GM19324 (cell line): ENCODE results near the gene S1PR3.
"Not testable (repeated sequence)": the region's sequence is repeated elsewhere in the genome, so short reads cannot be mapped to it uniquely, and the experiment has no call there.

Experiments used
- ATAC-seq: cut with Tn5 transposase; IDR thresholded peaks from one replicate; pipeline ENCODE4 v1.9.1; 2021; ENCODE audit warnings: mild to moderate bottlenecking, moderate library complexity; ENCODE audit not compliant: unreplicated experiment, low FRiP score

Gene S1PR3

DNA sequence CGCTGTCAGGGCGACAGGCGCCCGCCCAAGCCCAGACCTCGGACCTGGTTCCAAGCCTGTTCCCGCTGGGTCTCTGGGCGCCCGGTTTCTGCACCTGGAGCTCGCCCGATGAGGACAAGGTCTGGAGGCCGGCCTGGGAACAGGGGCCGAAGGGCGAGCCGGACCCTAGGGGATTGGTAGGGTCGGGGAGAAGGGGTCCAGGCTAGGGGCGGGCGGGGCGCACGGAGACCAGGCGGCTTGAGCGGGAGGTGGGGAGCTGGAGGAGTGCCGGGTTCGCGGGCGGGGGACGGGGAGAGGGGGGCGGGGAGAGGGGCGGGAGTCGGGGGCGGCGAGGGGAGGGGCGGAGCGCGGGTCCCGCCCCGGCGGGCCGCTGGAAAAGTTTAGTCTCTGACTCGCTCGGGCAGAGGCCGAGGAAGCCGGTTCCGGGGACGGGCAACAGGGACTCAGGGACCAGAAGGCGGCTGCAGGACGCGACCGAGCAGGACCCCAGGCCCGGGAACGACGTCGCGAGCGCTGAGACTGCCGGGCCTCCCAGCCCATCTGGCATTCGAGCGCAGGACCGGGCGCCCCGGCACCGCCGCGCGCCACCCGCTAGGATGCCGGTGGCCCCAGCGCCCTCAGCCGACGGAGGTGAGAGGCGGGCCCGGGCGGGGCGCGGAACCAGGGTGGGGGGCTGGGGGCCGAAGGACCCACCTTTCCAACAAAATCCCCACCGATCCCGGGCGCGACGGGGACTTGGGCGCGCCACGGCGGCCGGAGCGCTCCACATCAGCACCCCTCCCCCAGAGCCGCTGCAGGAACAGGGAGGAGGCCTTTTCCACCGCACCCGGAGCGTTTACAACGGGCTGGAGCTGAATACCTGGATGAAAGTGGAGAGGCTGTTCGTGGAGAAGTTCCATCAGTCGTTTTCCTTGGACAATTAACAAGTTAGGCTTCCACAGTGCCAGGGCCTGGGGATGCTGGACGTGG lies at the start of gene S1PR3:
TSS of gene S1PR3 (plus strand) at position 403 of the 969 bp plus-strand sequence. CDS start 9,733 bp downstream, outside the sequence.
- ATAC-seq: no peak

DNA sequence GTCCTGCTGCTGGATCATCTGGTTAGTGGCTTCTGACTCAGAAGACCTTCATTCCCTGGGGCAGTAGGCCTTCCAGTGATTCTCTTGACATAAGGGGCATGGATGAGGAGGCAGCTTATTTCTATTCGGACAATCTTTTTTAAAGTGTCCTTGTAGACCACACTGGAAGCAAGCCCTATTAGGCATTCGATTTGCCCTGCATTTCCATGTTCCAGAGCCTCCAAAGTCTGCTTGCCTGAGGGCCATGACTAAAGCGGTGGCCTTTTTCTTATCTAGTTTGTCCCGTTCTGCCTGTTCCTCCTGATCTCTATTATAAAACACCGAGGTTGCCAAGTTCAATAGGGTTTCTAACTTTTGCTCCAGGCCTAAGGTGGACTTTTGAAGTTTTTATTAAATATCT lies 49.7 kb upstream of the S1PR3 start:
- not testable (repeated sequence) for ATAC-seq

DNA sequence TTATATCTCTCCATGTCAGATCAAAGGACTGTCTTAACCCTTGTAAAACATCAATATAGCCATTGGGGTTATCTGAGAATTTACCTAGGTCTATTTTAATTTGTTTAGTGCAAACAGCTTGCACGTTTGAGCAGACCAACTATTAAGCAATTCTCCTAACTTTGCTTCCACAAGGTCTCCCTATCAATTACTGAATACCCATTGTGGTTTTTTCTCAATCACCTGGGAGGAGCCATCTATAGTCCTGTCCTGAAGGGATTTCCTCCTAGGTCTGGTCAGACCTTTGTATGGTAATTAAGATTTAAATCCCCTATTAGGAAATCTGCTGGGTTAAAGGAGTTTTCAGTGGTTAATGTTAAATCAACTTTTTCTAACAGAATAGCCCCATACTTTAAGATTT lies 48.9 kb upstream of the S1PR3 start:
- ATAC-seq: no peak

DNA sequence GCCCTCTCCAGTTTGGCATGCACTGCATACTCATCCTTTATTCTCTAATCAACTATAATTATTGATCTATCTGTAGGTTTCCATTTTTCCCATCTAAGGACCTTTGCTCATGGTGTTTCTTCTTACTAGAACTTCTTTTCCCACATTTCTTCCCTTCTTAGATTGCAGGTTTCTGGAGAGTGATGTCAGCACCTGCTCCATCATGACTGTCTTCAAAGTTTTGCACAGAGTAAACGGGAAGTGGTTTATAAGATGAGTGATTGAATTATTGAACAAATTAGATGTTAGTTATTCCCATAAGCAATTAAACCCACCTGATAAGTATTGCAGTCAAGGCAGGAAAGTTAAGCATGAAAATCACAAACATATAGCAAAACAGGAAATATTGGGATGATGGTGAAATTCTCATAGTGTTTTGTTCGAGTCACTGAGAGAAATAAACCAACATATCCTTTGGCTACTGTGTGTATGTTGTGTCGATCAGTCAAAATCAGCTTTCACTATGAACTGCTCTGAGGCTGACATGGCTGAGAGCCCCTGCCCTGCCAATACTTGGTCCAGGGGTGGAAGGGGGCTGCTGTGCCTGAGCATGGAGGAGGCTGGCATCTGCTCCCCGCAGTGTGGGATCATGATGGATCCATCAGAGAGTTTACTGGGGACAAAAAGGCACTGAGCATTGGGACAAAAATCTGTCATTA lies 45.5 kb upstream of the S1PR3 start:
- no peak for ATAC-seq

DNA sequence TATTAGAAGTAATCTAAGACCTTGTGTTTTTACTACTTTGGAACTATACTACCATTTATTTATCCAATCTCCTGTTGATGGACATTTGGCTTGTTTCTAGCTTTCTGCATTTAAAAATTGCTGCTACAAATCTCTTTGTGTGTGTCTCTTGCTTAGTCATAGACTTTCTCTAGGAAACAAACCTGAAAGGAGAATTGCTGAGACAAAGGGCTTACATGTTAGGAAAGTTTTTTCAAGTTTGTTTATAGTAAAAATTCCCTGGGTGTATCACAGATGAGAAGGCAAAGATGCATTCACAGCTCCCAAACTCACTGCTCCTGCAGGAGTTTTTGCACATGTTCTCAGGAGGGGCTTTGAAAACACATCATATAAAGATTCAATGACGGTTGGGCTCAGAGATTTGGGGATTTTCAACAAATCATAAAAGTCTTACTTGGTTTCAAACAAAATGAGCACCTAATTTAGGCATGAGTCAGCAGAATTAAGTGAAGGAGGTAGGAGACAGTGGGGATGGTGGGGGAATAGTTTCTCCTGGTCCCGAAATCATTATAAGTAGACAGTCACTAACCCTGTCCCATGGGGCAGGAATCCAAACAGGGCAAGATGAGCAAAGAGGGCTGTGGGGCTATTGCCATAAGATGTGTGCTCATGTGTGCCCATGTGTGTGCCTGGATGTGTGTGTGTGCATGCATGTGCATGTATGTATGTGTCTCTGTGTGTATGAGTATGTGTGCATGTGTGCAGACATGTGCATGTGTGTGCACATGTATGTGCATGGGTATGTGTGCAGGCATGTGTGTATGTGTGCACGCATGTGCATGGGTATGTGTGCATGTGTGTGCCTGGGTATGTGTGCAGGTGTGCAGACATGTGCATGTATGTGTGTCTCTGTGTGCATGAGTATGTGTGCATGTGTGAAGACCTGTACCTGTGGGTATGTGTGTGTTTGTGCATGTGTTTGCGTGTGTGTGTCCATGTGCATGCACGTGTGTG lies 43.4 kb upstream of the S1PR3 start:
- no peak for ATAC-seq

DNA sequence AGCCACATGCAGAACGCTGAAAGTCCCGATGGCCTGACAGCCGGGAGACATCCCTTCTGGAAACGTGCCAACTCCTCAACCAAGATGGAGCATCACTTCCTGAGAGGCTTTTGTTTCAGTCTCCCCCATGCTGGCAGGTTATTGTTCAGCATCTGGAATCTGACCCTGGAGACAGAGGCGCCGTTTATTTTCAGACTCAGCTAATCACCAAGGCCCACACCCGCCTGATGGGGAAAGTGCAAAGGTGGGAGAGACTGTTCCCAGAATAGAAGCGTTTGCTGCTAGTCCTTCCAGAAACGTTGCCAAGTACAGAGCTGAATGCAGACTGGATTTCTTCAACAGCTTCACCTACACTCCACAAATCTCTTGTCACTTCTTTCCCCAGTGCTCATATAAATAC lies 41.8 kb upstream of the S1PR3 start:
- ATAC-seq: no peak

DNA sequence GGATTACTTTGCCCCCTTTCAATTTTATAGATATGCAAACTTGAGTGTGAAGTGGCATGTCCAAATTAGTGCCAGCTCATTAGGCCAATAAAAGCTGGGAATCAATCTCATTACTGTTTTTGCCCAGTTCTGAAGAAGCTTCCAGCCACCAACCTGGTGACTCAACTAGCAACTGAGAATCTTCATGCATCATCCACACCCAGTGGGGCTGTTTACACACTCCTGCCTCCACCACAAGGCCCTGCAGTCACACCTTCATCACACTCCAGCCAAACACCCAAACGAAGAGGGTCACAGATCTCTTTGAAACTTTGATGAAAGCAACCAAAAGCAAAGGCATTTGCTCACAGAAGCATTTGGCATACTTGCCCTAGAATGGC lies 41.3 kb upstream of the S1PR3 start:
- no peak for ATAC-seq

DNA sequence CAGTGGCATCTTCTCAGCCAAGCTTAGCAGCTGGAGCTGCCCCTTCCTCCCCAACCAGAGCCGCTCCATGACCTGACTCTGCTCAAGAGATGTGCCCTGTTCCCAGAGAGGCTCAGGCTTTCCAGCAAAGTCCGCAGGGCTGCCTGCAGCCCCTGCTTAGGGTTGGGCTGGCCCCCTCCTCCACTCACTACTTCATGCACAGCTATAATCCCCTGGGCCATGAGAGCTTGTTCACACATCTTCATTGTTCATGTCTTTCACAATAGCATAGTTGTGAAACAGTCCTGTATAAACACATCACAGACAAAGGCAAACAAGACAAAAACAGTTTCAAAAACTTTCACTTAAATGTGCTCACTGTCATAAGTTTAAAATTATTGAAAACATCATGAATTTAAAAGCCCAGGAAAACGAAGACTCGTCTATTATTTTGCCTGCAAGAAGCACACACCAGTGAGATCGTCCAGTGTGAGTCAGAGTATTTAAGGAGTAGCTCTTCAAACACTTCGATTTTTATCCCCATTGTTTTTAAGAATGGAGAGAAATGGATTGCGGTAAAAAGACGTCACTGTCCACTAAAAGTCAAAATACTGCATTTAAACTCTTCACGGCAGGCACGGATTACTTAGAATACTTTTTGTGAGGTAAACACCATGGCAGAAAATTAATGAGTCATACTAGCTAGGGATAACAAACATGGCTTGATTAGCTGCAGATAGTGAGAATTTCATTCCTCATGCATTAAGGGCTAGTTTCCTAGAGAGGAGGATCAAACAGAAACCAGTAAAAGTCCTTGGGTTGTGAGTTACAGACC lies 40.7 kb upstream of the S1PR3 start:
- ATAC-seq: no peak

DNA sequence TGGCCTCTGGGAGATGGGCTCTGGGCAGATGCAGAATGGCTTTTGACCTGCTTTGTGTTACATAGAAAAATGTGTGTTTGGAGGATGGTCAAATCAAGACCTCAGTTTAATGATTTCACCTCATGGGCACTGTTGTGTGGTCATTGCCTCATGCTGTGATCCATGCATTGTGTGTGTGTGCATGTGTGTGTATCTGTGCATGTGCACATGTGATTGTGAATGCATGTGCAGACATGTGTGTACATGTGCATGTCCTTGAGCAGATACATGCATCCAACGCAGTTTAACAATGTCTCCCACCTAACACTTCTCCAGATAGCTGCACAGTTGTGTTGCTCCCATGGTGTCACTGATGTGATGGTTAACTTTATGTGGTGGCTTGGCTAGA lies 40.1 kb upstream of the S1PR3 start:
- no peak for ATAC-seq

DNA sequence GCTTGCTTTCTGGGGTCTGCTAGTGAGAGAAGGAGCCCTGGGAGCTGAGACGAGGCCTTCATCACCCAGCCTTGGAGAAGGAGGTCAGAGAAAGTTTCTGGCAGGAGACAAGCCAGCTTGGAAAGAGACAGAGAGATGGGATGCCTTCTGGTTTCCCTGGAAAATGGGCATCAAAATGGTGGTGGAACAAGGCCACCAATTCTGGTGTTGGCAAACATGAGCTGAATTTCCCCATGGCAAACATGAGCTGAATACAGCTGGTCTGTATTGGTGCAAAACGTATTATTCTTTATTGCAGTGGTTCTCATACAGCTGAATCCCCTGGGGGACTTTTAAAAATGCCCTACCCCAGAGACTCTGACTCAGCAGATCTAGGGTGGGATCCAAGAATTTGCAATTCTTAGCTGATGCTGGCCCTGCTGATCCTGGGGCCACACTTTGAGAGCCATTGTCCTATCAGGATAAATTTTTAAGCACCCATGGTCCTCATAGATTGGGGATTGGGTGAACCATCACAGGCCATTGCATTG lies 39.1 kb upstream of the S1PR3 start:
- ATAC-seq: no peak

DNA sequence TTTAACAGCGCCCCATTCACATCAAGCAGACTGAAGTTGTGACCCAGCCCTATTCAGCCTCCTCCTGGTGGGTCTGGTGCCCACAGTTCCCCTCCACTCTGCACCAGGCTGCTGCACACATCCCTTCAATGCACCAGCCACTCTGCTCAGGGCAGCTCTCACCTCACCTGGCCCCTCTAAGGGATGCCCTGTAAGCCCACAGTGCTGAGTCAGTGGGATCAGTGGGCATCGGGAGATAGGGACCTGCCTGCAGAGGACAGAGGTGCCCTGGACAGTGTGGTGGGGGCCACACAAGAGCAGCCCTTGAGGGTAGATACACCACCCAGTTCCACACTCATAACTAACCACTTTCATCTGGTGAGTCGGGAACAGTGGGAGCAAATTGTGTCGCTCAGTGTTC lies 38.3 kb upstream of the S1PR3 start:
- no peak for ATAC-seq

DNA sequence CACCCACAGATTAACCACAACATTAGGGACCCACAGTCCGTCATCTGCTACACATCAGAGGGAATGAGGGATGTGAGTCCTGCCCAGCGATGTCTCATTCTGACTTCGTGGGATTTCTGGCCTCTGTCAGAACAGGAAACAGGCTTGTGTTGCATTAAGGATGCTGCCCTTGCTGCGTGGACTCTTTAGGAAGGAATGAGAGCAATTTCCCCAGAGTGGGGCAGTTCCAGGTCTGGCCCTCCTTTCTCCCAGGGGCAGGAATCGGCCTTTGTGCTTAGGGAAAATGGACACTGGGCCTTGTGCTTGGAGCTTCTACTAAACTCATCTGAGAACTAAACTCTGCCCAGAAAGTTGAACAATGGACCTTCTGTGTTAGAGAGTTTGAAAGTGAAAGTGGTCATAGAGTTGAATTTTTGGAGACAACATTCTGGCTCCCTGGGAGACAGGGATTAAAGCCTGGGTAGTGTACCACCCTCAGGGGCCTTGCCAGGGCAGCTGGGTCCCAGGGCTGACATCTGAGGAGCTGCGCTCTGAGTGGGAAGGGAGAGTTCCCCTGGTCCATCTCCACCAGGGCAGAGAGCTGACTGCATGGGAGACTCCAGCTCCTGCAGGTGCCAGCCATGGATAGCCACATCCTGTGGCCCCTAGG lies 37.8 kb upstream of the S1PR3 start:
- ATAC-seq: no peak

DNA sequence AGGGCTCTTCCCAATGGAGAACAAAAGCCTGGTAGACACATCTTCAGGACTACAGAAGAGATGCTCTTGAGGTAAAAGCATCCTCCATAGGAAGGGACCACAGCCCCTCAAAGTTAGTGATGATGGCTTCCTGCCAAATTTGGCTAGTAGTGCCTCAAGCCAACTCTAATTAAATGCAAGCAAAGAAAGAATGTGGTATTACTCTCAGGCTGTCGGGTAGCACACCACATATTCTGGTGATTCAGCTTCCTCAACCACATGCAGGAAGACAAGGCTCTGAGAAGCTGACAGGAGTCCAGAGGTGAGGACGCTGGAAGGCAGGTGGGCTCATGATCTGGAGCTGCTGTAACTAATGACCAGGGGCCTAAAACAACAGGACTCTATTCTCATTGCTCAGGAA lies 37.2 kb upstream of the S1PR3 start:
- no peak for ATAC-seq

DNA sequence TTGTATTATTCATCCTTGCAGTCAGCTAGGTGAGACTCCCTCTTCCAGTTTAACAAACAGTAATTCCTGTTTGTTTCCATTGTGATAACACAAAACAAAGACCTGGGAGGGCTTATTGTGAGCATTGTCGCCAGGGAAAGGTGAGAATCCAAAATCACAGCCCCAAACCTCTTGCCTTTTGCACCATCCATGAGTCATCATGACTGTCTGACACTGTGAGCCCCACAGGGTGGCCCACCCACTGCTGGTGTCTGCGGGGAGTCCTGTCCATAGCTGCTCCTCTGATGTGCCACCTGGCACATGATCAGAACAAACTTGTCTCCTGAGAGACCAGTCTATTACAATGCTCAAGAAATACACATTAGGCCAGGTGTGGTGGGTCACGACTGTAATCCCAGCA lies 33.7 kb upstream of the S1PR3 start:
- no peak for ATAC-seq

DNA sequence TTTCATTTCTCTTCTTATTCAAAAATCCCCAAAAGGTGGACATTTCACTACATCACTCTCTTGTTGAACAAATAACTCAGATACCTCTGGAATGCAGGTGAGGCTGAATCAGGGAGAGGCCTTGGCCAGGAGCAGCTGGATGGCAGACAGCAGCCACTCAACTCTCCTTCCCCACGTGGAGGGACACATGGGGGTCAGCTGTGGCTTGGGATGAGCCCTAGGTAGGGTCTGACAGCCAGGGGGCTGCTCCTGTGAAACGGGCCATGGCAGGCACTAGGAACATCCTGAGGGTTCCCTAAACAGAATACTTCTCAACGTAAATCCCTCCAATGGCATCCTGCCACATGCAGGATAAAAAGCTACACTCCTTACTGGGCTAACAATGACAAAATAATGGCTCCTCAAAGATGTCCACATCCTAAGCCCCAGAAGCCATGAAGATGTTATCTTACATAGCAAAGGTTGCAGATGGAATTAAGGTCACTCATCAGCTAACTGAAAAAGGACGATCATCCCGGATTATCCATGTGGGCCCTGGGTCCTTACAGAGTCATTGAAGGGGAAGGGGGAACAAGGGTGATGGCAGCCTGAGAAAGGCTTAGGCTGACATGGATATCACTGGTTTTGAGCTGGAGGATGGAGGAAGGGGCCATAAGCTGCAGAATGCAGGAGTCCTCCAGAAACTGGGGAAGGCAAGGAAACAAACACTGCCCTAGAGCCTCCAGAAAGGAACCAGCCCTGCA lies 31.4 kb upstream of the S1PR3 start:
- ATAC-seq: no peak

DNA sequence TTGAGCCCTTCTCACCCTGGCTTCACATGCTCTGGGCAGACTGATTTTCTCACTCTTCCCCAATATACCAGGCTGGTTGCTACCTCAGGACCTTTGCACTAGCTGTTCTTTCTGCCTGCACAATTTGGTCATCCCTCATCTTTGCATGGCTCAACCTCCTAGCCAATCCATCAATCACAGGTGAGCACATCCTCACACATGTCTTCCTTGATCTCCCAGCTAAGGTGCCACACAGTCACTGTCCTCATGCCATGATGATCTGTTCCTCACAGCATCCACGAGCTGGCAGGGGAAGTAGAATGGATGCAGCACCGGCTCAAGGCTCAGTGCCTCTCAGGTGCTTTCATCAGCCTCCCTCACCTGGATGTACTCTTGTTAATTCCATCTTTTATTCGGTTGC lies 30.6 kb upstream of the S1PR3 start:
- ATAC-seq: no peak

DNA sequence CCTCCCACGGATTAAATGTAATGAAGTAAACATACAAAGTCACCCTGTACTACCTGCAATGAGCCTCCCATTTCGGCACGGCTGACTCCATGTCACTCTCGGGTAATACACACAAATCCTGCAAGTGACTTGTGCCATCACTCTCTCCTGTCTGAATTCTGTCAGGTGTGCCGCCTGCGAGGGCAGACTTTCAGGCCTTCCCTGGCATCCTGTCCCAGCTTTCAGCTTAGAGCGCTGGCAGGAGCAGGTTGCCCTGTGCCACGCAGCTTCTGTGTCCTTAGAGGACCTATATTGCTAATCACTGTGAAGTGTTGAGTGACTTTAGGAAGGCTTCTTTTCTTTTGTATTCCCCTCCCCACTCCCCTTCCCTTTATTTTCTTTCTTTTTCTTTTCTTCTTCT lies 25.8 kb upstream of the S1PR3 start:
- no peak for ATAC-seq

DNA sequence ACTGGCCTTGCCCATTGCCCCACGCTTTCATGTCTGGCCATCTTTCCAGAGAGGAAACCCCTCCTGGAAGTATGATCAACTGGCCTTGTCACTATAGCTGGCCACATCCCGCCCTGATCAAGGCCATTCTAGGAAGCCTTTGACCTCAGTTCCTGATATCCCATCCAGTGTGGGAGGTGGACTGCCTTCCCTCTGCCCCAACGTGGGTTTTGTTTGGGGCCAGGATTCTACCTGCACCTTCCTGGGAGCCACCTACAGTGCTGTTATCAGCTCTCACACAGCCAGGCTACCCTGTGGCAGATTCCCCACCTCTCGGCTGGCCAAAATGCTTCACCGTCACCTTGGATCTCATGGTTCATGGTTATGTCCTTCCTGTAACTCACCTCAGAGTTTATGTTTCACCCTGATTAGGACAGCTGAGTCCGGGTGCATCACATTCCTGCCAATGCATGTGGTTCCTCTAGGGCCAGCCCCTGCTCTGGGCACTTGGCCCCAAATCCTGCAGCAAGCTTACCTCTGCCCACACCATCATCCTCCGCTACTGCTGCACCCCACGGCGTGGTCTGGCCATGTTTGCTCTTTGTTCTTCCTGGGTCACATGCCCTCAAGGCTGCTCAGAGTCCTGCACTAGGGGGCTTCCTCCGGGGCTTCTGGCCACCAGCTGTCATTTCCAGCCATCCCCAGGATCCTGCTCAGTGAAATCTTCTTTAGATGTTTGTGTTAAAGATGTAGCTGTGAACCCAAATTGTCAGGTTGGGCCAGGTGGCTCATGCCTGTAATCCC lies 24.2 kb upstream of the S1PR3 start:
- ATAC-seq: no peak
